Stromal cell of bone marrow (primary cell): ENCODE results near the gene C6orf132.

Experiments used
- DNase-seq: peaks from one replicate; pipeline ENCODE4 v3.0.0-alpha.2; 2012; ENCODE audit warnings: low read depth

Gene C6orf132

DNA sequence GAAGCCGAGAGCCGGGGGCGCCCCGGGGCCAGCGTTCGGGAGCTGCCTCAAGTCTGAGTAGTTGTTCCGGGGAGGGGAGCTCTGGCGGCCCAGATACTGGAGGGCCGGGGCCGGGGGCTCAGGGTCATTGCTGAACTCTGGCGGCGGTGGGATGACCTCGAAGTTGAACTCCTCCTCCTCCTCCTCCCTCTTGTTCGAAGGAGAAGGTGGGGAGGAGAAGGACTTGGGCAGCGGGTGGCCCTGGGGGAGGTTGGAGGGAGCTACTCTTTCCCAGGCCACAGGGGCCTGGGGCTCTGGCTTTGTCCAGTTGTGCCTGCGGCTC is 37.7 kb downstream of the C6orf132 start:
- DNase-seq: no peak

- peak; percentile 23 for DNase-seq
These were observed 38.2 kb downstream of the C6orf132 start for GRCh38 chr6:42104095-42104803.

DNA sequence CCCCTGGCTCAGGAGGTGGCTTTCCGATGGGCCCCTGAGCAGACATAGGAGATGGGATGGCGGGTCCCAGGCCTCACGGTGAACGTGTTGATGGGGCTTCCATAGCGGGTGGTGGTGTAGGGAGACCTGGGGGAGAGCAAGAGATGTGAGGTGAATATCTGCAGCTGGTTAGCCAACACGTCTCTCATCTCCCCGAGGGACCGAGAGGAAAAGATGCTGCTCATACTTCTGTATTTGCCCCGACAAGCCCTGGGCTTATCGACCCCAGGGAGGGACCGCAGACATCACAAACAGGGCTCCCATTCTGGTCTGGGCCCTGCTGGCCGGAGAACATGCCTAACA is 38.7 kb downstream of the C6orf132 start:
- no peak for DNase-seq

- no peak for DNase-seq
These were observed 39.2 kb downstream of the C6orf132 start for GRCh38 chr6:42103216-42103615.

DNA sequence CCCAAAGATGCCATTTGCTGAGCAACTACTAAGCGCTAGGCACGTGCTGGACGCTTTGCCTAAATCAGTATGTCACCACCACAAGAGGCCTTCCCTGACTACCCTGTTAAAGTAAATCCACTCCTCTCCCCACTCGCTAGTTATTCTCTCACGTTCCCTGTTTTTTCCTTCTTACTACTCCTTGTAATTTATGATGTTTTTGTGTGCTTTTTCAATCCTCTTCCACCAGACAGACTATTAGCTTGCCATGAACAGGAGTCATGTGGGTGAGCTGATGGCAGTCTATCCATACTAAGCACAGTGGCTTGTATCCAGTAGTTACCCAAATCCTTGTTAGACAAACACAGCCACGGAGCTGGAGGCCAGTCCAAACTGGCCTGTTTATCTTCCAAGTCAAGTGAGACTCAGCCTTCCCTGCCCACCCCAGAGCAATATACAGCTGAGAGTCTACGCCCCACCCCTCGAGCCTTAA is 41.2 kb downstream of the C6orf132 start:
- peak; percentile 49 for DNase-seq

- DNase-seq: peak; percentile 44
These were observed 42.2 kb downstream of the C6orf132 start for GRCh38 chr6:42100029-42100901.

DNA sequence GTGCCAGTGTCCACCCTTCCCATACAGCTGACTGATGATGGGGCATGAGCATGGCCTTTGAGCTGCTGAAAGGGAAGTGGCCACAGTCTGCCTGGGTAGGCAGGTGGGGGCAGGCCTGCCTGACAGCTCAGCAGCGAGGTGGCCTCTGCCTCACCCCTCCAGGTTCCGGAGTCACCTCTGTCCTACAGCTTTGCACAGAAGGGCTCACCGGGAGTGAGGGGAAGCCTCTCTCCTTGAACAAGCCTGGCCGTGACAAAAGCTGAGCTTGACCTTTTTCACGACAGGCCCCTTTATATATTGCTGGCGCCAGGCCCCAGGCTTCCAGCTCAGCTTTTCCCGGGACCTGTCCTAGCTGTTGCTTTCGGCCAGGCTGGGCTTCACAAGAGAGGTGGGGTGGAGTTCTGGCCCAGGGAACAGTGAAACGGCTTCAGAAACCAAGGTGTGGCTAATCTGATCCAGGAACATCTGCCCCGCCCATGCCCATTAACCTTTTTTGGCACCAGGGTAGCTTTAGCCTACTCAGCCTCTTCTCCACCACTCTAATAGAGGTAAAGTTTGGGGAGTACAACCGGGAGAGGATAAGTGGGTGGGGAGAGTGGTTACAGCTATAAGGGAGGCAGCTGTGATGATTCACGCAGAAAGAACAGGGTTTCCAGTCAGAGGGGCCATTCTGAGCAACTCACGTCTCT is 42.9 kb downstream of the C6orf132 start:
- peak; percentile 33 for DNase-seq

GRCh38 chr6:42095776-42096541 is 46.5 kb downstream of the C6orf132 start:
- DNase-seq: no peak

DNA sequence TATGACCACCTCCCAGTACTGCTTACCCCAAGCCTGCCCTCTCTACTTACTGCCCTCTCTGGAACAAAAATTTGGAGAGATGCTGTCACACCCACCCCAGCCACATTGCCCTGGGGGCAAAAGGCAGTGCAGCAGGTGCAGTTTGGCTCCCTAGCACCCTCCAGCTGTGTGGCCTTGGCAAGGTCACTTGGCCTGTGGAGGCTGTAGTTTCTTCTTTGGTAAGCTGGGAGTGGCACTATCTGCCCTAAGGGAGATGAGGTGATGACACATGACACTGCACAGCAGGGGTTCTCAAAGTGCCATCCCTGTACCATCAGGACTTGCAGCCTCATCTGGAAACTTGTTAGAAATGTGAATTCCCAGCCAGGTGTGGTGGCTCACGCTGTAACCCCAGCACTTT is 47.3 kb downstream of the C6orf132 start:
- DNase-seq: no peak

GRCh38 chr6:42093582-42094329 is 48.7 kb downstream of the C6orf132 start:
- no peak for DNase-seq

DNA sequence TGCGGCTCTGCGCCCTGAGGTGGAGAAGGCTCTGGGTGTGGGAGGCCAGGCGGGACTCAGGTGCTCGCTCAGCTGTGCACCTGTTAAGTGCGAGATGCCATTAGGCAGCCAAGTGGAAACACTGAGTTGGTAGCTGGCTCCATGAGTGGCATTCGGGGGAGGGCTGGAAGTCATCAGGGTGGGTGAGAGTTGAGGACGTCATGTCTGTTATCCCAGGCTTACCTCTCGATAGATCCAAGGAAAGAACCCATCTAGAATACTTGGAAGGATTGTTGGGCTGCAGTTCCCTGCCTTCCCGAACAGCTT is 50.7 kb downstream of the C6orf132 start:
- no peak for DNase-seq

- DNase-seq: no peak
These were observed 51.4 kb downstream of the C6orf132 start for GRCh38 chr6:42090819-42091717.

GRCh38 chr6:42088101-42088591 is 54.3 kb downstream of the C6orf132 start:
- DNase-seq: no peak

GRCh38 chr6:42086046-42087035 is 56.1 kb downstream of the C6orf132 start:
- DNase-seq: no peak

DNA sequence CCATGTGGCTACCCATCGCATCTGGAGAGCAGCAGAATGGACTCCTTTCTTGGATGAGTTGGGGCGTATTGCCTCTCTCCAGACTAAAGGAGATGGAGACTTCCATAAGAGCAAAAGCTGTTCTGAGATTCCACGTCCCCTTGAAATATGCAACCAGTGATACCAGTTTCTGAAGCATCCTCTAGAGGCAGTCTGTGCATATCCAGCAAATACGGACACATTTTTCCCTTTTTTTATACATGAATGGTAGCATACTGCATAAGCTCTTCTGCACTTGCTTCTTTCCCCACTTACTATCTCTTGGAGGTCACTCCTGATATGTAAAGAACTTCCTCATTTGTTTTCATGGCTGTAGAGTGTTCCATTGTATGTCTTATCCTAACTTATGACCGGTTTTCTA is 57.5 kb downstream of the C6orf132 start:
- no peak for DNase-seq

DNA sequence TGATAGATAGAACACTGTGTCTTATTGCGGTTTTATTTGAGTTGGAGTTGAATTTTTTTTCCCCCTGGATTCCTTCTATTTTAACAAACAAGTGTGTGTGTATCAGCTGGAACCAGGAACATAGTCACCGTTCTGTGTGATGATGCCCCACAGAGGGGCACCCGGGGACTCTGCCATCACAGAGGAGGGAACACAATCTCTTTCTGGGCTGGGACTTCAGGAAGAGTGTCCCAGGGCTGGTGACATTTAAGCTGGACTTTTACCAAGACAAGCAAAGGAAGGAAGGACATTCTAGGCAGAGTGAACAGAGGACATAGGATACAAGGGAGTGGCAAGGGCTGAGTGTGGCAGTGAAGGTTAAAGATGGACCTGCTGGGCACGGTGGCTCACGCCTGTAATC is 58.9 kb downstream of the C6orf132 start:
- no peak for DNase-seq

GRCh38 chr6:42079941-42080464 is 62.4 kb downstream of the C6orf132 start:
- DNase-seq: no peak

DNA sequence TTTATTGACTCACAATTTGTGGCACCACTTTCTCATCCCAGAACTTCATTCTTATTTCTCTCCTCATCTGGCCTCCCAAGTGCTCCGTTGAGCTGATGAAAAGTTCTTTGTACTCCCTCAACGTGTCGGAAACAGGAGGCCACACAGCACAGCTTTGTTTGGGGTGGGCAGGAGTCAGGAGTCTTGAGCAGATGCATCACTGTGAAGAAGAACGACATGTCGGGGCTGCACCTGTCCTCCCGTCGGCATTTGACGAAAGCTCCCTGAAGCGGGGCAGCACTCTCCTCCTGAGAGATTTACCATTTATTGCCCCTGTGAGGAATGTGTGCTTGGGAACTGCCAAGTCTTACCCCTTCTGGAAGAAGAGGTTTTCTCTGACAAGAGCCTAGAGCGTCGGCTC is 64.0 kb downstream of the C6orf132 start:
- DNase-seq: no peak
